Stimulated activated CD8-positive, alpha-beta memory T cell treated with anti-CD3 and anti-CD28 coated beads, Interleukin-15, amount 100 ng/mL, for 48 hours (primary cell): ENCODE measurements around the gene LRBA.
"Not testable (repeated sequence)": the region's sequence is repeated elsewhere in the genome, so short reads cannot be mapped to it uniquely, and the experiment has no call there.

Experiments used
- DNase-seq, 2 donors: peaks; one replicate each; pipeline ENCODE4 v3.0.0-alpha.2; 2020; ENCODE audit warnings: low read depth in 2 of 2

The LRBA gene

GRCh38 chr4:150507656-150508055 lies 507.4 kb downstream of the LRBA start:
- DNase-seq = not testable (repeated sequence)

GRCh38 chr4:150501983-150502382 lies 513.1 kb downstream of the LRBA start:
- no peak for DNase-seq

GRCh38 chr4:150501009-150501727 lies 513.9 kb downstream of the LRBA start:
- DNase-seq = no peak

- DNase-seq = no peak
Observed at GRCh38 chr4:150497612-150498011, 517.5 kb downstream of the LRBA start.

GRCh38 chr4:150495550-150495949 lies 519.5 kb downstream of the LRBA start:
- DNase-seq = no peak

GRCh38 chr4:150493851-150494250 lies 521.2 kb downstream of the LRBA start:
- no peak for DNase-seq

- DNase-seq = no peak
Observed at GRCh38 chr4:150491132-150492049, 523.7 kb downstream of the LRBA start.

GRCh38 chr4:150482581-150482980 lies 532.5 kb downstream of the LRBA start:
- no peak for DNase-seq

GRCh38 chr4:150479657-150480056 lies 535.4 kb downstream of the LRBA start:
- DNase-seq = no peak

GRCh38 chr4:150477869-150478268 lies 537.2 kb downstream of the LRBA start:
- DNase-seq = no peak

GRCh38 chr4:150476776-150477175 lies 538.3 kb downstream of the LRBA start:
- DNase-seq = no peak

- DNase-seq = no peak
Observed at GRCh38 chr4:150475763-150476162, 539.3 kb downstream of the LRBA start.

GRCh38 chr4:150464523-150464922 lies 550.6 kb downstream of the LRBA start:
- DNase-seq = no peak

GRCh38 chr4:150462743-150463142 lies 552.3 kb downstream of the LRBA start:
- no peak for DNase-seq

GRCh38 chr4:150461957-150462356 lies 553.1 kb downstream of the LRBA start:
- no peak for DNase-seq

- DNase-seq = no peak
Observed at GRCh38 chr4:150457802-150458201, 557.3 kb downstream of the LRBA start.

- no peak for DNase-seq
Observed at GRCh38 chr4:150451883-150452282, 563.2 kb downstream of the LRBA start.

GRCh38 chr4:150447356-150447755 lies 567.7 kb downstream of the LRBA start:
- no peak for DNase-seq

- DNase-seq = no peak
Observed at GRCh38 chr4:150439451-150439933, 575.6 kb downstream of the LRBA start.

- DNase-seq = no peak
Observed at GRCh38 chr4:150436598-150437370, 578.3 kb downstream of the LRBA start.

- no peak for DNase-seq
Observed at GRCh38 chr4:150431221-150431620, 583.9 kb downstream of the LRBA start.

GRCh38 chr4:150425161-150425560 lies 589.9 kb downstream of the LRBA start:
- no peak for DNase-seq
